Measurements from ENCODE around the gene DYNLL2. TPM values are rescaled to one million over a fixed set of nuclear protein-coding genes. Genes with fewer than 3 reads are reported as not detected.

Gene DYNLL2
- polyA plus RNA-seq, 1 of the 3 experiments (the other 2 are of a cell fraction) = 27.0 TPM

DNA sequence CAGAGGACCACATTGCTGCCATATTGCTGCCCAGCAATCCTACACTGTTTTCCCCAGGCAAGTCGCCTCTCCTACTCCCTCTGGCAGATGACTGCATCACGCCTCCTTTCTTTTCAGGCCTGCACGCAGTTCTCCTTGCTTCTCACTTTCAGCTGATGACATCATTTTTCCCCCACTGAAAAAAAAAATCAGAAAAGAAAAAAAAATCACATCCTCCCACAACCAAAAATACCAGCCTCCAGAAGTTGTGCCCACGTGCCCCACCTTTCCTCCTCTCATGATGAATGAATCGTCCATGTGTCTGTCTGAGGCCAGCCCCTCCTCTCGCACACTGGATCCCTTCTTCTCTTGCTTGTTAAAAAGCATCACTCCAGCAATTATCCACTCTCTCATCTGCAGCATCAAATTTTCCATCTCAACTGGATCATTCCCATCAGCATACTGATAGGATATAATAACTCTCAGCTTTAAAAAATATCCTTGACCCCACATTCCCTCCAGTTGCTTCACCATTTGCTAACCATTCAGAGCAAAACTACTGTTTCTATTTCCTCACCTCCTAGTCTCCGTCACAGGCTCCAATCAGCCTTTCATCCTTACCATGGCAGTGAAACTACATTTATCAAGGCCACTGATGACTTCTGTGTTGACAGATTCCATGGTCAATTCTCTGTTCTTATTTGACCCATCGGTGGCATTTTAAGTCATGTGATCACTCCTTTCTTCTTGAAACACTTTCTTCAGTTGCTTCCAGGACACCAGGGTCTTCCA, 30.1 kb upstream of the DYNLL2 start:
- WGBS (ENCODE audit: low lambda C conversion rate) = 36% methylated on average over 8 of the region's 8 CpGs
- H3F3A ChIP-seq (replicated peaks; ENCODE audit: insufficient read depth) = no peaks in the 10 kb centered on the region
- no peaks in the 10 kb centered on the region for H3K79me2 ChIP-seq (ENCODE audit: insufficient read depth)
- H3K4me2 ChIP-seq = no peak overlapping the region
- peaks cover 0 to 4% of the 10 kb centered on the region in 2 experiments; a peak in 1 of 4 replicates for H3K4me1 ChIP-seq (ENCODE audit: control insufficient read depth in 1 of 2, insufficient read depth in 2 of 2, low read depth in 1 of 2, low read length in 1 of 2)
- H3K9me3 ChIP-seq = no peaks in the 10 kb centered on the region
- no peak overlapping the region for H2AFZ ChIP-seq (ENCODE audit: low read depth)
- POLR2A ChIA-PET = no interaction called here
- H3K9ac ChIP-seq = no peak overlapping the region
- no peak overlapping the region for H3K27ac ChIP-seq (ENCODE audit: low read depth in 2 of 2, low read length in 1 of 2)
- TF ChIP-seq NRF1 (IDR thresholded peaks at IDR 0.05; ENCODE audit: low read depth, low read length) = no peak
- TF ChIP-seq, protein P1, sequence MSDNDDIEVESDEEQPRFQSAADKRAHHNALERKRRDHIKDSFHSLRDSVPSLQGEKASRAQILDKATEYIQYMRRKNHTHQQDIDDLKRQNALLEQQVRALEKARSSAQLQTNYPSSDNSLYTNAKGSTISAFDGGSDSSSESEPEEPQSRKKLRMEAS (IDR thresholded peaks at IDR 0.05; ENCODE audit: low read depth) = no peak
- no peak for TF ChIP-seq GABPA (IDR thresholded peaks at IDR 0.05; ENCODE audit: low read depth)
- no peak for TF ChIP-seq TAF1 (IDR thresholded peaks at IDR 0.05; ENCODE audit: borderline replicate concordance, low read depth, low read length)
- TF ChIP-seq TCF12 (IDR thresholded peaks at IDR 0.05) = no peak
- TF ChIP-seq JUND (IDR thresholded peaks at IDR 0.05) = no peak
- TF ChIP-seq, protein P2, sequence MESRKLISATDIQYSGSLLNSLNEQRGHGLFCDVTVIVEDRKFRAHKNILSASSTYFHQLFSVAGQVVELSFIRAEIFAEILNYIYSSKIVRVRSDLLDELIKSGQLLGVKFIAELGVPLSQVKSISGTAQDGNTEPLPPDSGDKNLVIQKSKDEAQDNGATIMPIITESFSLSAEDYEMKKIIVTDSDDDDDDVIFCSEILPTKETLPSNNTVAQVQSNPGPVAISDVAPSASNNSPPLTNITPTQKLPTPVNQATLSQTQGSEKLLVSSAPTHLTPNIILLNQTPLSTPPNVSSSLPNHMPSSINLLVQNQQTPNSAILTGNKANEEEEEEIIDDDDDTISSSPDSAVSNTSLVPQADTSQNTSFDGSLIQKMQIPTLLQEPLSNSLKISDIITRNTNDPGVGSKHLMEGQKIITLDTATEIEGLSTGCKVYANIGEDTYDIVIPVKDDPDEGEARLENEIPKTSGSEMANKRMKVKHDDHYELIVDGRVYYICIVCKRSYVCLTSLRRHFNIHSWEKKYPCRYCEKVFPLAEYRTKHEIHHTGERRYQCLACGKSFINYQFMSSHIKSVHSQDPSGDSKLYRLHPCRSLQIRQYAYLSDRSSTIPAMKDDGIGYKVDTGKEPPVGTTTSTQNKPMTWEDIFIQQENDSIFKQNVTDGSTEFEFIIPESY (IDR thresholded peaks at IDR 0.05; ENCODE audit: borderline replicate concordance, low read depth) = no peak
- no peak for TF ChIP-seq FOSL2 (IDR thresholded peaks at IDR 0.05; ENCODE audit: borderline replicate concordance, low read depth)
- TF ChIP-seq RCOR1 (IDR thresholded peaks at IDR 0.05; ENCODE audit: low read length) = no peak
- TF ChIP-seq, protein P3, sequence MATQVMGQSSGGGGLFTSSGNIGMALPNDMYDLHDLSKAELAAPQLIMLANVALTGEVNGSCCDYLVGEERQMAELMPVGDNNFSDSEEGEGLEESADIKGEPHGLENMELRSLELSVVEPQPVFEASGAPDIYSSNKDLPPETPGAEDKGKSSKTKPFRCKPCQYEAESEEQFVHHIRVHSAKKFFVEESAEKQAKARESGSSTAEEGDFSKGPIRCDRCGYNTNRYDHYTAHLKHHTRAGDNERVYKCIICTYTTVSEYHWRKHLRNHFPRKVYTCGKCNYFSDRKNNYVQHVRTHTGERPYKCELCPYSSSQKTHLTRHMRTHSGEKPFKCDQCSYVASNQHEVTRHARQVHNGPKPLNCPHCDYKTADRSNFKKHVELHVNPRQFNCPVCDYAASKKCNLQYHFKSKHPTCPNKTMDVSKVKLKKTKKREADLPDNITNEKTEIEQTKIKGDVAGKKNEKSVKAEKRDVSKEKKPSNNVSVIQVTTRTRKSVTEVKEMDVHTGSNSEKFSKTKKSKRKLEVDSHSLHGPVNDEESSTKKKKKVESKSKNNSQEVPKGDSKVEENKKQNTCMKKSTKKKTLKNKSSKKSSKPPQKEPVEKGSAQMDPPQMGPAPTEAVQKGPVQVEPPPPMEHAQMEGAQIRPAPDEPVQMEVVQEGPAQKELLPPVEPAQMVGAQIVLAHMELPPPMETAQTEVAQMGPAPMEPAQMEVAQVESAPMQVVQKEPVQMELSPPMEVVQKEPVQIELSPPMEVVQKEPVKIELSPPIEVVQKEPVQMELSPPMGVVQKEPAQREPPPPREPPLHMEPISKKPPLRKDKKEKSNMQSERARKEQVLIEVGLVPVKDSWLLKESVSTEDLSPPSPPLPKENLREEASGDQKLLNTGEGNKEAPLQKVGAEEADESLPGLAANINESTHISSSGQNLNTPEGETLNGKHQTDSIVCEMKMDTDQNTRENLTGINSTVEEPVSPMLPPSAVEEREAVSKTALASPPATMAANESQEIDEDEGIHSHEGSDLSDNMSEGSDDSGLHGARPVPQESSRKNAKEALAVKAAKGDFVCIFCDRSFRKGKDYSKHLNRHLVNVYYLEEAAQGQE (IDR thresholded peaks at IDR 0.05; ENCODE audit: low read depth, low read length) = no peak
- peaks cover 13% of the 10 kb centered on the region; the same call in 1 of the 2 replicates for H3K27me3 ChIP-seq (ENCODE audit: insufficient read depth)
- DNase-seq = no peak
- H3K9me2 ChIP-seq = no peaks in the 10 kb centered on the region
- CTCF ChIA-PET = interaction anchor here (2.4 to 3.6 kb wide), 2 partner anchors 54 to 60 kb away, joined by 8 to 15 read pairs; no protein-coding TSS in a partner anchor
- no peak overlapping the region for H3K4me3 ChIP-seq (ENCODE audit: low read depth in 2 of 2, low read length in 1 of 2)
- no peaks in the 10 kb centered on the region for H4K20me1 ChIP-seq (ENCODE audit: insufficient read depth)
- H3K36me3 ChIP-seq (replicated peaks in 1 of 2; ENCODE audit: control insufficient read depth in 1 of 2, insufficient read depth in 2 of 2, low read length in 1 of 2) = no peaks in the 10 kb centered on the region

DNA sequence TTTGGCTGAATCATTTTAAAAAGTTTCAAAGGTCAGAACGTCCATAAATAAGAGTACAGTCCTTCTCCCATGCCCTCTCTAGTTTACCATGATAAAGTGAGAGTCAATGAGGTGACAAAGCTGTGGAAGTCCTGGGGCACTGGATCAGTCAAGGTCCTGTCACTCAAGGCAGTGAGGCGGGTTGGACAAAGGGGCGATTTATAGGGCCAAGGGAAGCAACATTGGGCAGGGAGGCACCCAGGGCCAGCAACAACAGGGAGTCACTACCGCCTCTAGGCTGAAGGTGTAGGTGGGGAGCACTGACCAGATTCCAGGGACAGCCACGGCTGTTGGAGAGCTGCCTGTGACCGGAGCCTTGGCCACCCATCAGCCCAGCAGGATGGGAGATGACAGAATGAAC, 28.6 kb upstream of the DYNLL2 start:
- DNase-seq = no peak
- 56% methylated on average over 6 of the region's 6 CpGs for WGBS (ENCODE audit: low lambda C conversion rate)
- Histone ChIP-seq H3K4me1 (ENCODE audit: control insufficient read depth in 1 of 2, insufficient read depth in 2 of 2, low read depth in 1 of 2, low read length in 1 of 2) (peaks cover 0 to 4% of the 10 kb centered on the region in 2 experiments; a peak in 1 of 4 replicates), H4K20me1 (ENCODE audit: insufficient read depth) (no peaks in the 10 kb centered on the region), H3F3A (replicated peaks; ENCODE audit: insufficient read depth) (no peaks in the 10 kb centered on the region), H3K27ac (ENCODE audit: low read depth in 2 of 2, low read length in 1 of 2) (no peak overlapping the region), H3K4me2 (no peak overlapping the region), H3K4me3 (ENCODE audit: low read depth in 2 of 2, low read length in 1 of 2) (no peak overlapping the region), H2AFZ (ENCODE audit: low read depth) (no peak overlapping the region), H3K36me3 (replicated peaks in 1 of 2; ENCODE audit: control insufficient read depth in 1 of 2, insufficient read depth in 2 of 2, low read length in 1 of 2) (no peaks in the 10 kb centered on the region), H3K9ac (no peak overlapping the region), H3K27me3 (ENCODE audit: insufficient read depth) (peaks cover 22% of the 10 kb centered on the region), H3K79me2 (ENCODE audit: insufficient read depth) (no peaks in the 10 kb centered on the region), H3K9me3 (no peaks in the 10 kb centered on the region), H3K9me2 (no peaks in the 10 kb centered on the region)
- POLR2A ChIA-PET = no interaction called here
- CTCF ChIA-PET = interaction anchor here (0.8 to 1.5 kb wide), 3 partner anchors 13 to 145 kb away, joined by 3 to 4 read pairs (median 3); no protein-coding TSS in a partner anchor
- TF ChIP-seq EZH2phosphoT487 (IDR thresholded peaks at IDR 0.05; ENCODE audit: borderline replicate concordance, low read depth) = no peak
- TF ChIP-seq, protein P1 (IDR thresholded peaks at IDR 0.05; ENCODE audit: low read depth) = no peak
- TF ChIP-seq TCF12 (IDR thresholded peaks at IDR 0.05) = no peak
- no peak for TF ChIP-seq MEF2A (IDR thresholded peaks at IDR 0.05; ENCODE audit: borderline replicate concordance, low read depth)
- no peak for TF ChIP-seq FOSL2 (IDR thresholded peaks at IDR 0.05; ENCODE audit: borderline replicate concordance, low read depth)
- TF ChIP-seq, protein P3 (IDR thresholded peaks at IDR 0.05; ENCODE audit: low read depth, low read length) = no peak
- no peak for TF ChIP-seq TAF1 (IDR thresholded peaks at IDR 0.05; ENCODE audit: borderline replicate concordance, low read depth, low read length)
- no peak for TF ChIP-seq RAD21 (IDR thresholded peaks at IDR 0.05; ENCODE audit: low read length)
- TF ChIP-seq POLR2AphosphoS5 (IDR thresholded peaks at IDR 0.05; ENCODE audit: low read depth, low read length) = no peak
- no peak for TF ChIP-seq JUND (IDR thresholded peaks at IDR 0.05)

Data from SK-N-SH (cell line).